IPS-20b (cell line): ENCODE measurements around the gene DNAJB11.

Experiments used
- H3K27ac ChIP-seq: one replicate; pipeline ENCODE4 v1.5.1; 2013; ENCODE audit warnings: low read length
- H3K27me3 ChIP-seq: 2 replicates; pipeline ENCODE4 v1.6.1; 2013; ENCODE audit warnings: mild to moderate bottlenecking, low read length, inconsistent platforms; ENCODE audit not compliant: insufficient read depth
- H3K36me3 ChIP-seq: 2 replicates; pipeline ENCODE4 v1.6.1; 2013; ENCODE audit warnings: low read depth, mild to moderate bottlenecking, inconsistent platforms, low read length, moderate library complexity; ENCODE audit not compliant: insufficient read depth
- H3K4me1 ChIP-seq: 2 replicates; pipeline ENCODE4 v1.6.1; 2013; ENCODE audit warnings: mild to moderate bottlenecking, control low read depth, inconsistent platforms, low read length, moderate library complexity; ENCODE audit not compliant: insufficient read depth
- H3K4me3 ChIP-seq: 2 replicates; pipeline ENCODE4 v1.5.1; 2013; ENCODE audit warnings: mild to moderate bottlenecking, low read length, inconsistent platforms
- H3K9ac ChIP-seq: 2 replicates; pipeline ENCODE4 v1.6.1; 2013; ENCODE audit warnings: low read depth, mild to moderate bottlenecking, inconsistent platforms, low read length, moderate library complexity
- H3K9me3 ChIP-seq: 2 replicates; pipeline ENCODE4 v1.6.1; 2013; ENCODE audit warnings: mild to moderate bottlenecking, low read depth, low read length, inconsistent platforms; ENCODE audit not compliant: insufficient read depth

Gene DNAJB11

GRCh38 chr3:186532598-186533072 is 37.9 kb upstream of the DNAJB11 start:
- Histone ChIP-seq H3K36me3 (no peaks in the 10 kb centered on the region), H3K4me3 (no peak overlapping the region), H3K9ac (no peak overlapping the region), H3K4me1 (peaks cover 6% of the 10 kb centered on the region; the same call in 1 of the 2 replicates), H3K27ac (no peak overlapping the region), H3K9me3 (no peaks in the 10 kb centered on the region), H3K27me3 (no peaks in the 10 kb centered on the region)

- Histone ChIP-seq H3K27me3 (no peaks in the 10 kb centered on the region), H3K36me3 (no peaks in the 10 kb centered on the region), H3K4me1 (peaks cover 6% of the 10 kb centered on the region; the same call in 1 of the 2 replicates), H3K9me3 (no peaks in the 10 kb centered on the region), H3K27ac (no peak overlapping the region), H3K9ac (no peak overlapping the region), H3K4me3 (no peak overlapping the region)
Observed at GRCh38 chr3:186534113-186534669, 36.3 kb upstream of the DNAJB11 start.

- no peaks in the 10 kb centered on the region for H3K4me1 ChIP-seq
- no peak overlapping the region for H3K27ac ChIP-seq
- no peak overlapping the region for H3K9ac ChIP-seq
- H3K36me3 ChIP-seq: no peaks in the 10 kb centered on the region
- H3K9me3 ChIP-seq: no peaks in the 10 kb centered on the region
- H3K4me3 ChIP-seq: no peak overlapping the region
- H3K27me3 ChIP-seq: no peaks in the 10 kb centered on the region
Observed at GRCh38 chr3:186536883-186537844, 33.4 kb upstream of the DNAJB11 start.

- H3K4me1 ChIP-seq: no peaks in the 10 kb centered on the region
- no peak overlapping the region for H3K9ac ChIP-seq
- no peak overlapping the region for H3K4me3 ChIP-seq
- H3K27ac ChIP-seq: no peak overlapping the region
- no peaks in the 10 kb centered on the region for H3K9me3 ChIP-seq
- no peaks in the 10 kb centered on the region for H3K36me3 ChIP-seq
- no peaks in the 10 kb centered on the region for H3K27me3 ChIP-seq
Observed at GRCh38 chr3:186538779-186539178, 31.7 kb upstream of the DNAJB11 start.

DNA sequence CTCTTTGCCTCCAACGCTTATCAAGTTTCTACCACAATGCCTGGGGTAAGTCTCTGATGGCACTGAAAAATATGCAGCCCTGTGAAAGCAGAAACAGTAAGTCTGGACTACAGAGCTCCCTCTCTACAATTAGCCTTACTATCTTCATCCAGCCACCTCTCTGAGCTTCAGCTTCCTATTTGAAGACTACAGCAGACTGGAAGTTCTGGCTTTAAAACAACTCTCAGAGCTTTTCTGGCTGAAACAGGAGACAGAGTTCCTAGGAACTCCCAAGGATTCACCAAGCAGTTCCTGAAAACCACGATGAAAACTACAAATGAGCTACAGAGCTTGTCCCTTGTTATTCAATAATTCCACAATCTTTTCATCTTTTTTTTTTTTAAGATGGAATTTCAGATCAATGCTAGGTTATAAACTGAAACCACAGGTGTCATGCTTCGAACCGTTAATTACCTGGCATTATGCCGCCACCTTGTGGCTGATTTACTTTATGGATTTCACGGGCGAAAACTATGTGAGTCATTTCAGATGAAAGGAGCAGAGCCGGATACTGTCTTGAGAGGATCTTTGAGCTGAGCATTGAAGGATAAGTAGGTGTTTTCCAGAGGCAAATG is 30.2 kb upstream of the DNAJB11 start:
- no peaks in the 10 kb centered on the region for H3K9me3 ChIP-seq
- no peak overlapping the region for H3K9ac ChIP-seq
- no peaks in the 10 kb centered on the region for H3K36me3 ChIP-seq
- no peak overlapping the region for H3K4me3 ChIP-seq
- H3K27ac ChIP-seq: no peak overlapping the region
- no peaks in the 10 kb centered on the region for H3K4me1 ChIP-seq
- H3K27me3 ChIP-seq: no peaks in the 10 kb centered on the region

GRCh38 chr3:186540835-186541226 is 29.7 kb upstream of the DNAJB11 start:
- no peak overlapping the region for H3K27ac ChIP-seq
- no peaks in the 10 kb centered on the region for H3K27me3 ChIP-seq
- H3K36me3 ChIP-seq: no peaks in the 10 kb centered on the region
- H3K4me3 ChIP-seq: no peak overlapping the region
- no peaks in the 10 kb centered on the region for H3K9me3 ChIP-seq
- no peaks in the 10 kb centered on the region for H3K4me1 ChIP-seq
- no peak overlapping the region for H3K9ac ChIP-seq

DNA sequence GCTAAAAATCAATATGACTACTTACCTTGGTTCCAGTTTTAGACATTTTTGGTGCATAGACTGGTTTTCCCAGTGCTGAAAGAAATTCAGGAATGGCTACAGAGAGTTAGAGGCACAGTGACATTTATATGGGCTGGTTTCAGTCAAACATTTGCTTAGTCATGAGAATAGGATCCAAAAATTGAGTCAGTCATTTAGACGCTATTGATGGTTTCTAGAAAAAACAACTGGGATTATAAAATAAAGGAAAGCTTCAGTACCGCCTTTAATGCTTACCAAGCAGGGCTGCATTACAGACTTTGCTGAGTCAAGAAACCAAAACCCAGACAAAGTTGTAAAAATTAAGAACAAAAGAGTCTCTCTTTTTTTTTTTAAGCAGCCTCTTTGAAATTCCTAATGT is 26.2 kb upstream of the DNAJB11 start, which contains the start of gene CRYGS:
Gene CRYGS, minus strand, starts transcription at position 100 of the 400 bp plus-strand sequence. Its CDS starts 54 bp downstream, at position 46.
- Histone ChIP-seq H3K36me3 (peaks cover 5% of the 10 kb centered on the region; the same call in 1 of the 2 replicates), H3K9me3 (no peaks in the 10 kb centered on the region), H3K4me1 (no peaks in the 10 kb centered on the region), H3K27me3 (no peaks in the 10 kb centered on the region), H3K4me3 (no peak within 1 kb of the TSS), H3K9ac (no peak within 1 kb of the TSS), H3K27ac (no peak within 1 kb of the TSS)

GRCh38 chr3:186549497-186549896 is 21.0 kb upstream of the DNAJB11 start:
- H3K27ac ChIP-seq: no peak overlapping the region
- H3K4me1 ChIP-seq: no peaks in the 10 kb centered on the region
- no peaks in the 10 kb centered on the region for H3K27me3 ChIP-seq
- H3K4me3 ChIP-seq: no peak overlapping the region
- peaks cover 31% of the 10 kb centered on the region for H3K36me3 ChIP-seq
- H3K9me3 ChIP-seq: no peaks in the 10 kb centered on the region
- H3K9ac ChIP-seq: no peak overlapping the region

GRCh38 chr3:186551387-186551786 is 19.1 kb upstream of the DNAJB11 start:
- no peaks in the 10 kb centered on the region for H3K27me3 ChIP-seq
- H3K27ac ChIP-seq: no peak overlapping the region
- H3K4me3 ChIP-seq: no peak overlapping the region
- H3K9ac ChIP-seq: no peak overlapping the region
- no peaks in the 10 kb centered on the region for H3K9me3 ChIP-seq
- no peaks in the 10 kb centered on the region for H3K4me1 ChIP-seq
- peaks cover 43% of the 10 kb centered on the region for H3K36me3 ChIP-seq

DNA sequence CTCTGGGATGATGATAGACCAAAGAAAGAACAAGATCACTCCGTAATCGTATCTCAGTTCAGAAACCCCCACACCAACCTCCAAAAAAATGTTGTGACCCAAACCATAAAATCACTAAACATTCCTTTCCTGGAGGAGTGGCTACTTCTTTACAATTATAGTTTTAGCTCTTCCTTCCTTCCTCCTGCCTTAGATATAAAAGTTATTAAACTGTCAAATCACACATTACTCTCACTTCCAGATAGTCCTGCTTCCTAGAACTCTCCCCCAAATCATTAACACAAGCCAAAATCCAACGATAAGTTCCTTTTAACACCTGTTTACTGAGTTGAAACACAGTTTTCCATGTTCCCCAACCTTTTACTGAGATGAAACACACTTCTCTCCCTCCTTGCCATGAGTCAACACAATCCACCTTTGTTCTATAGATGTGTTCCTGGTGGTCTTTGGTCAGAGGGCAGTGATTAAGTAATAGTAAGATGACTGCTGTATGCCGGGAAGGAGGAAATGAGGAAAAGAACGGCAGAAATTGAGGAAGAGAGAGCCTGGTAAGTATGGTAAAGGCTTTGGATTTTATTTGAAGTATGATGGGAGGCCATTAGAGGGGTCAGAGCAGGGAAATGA is 18.0 kb upstream of the DNAJB11 start:
- Histone ChIP-seq H3K4me1 (no peaks in the 10 kb centered on the region), H3K27ac (no peak overlapping the region), H3K4me3 (no peak overlapping the region), H3K36me3 (peaks cover 53% of the 10 kb centered on the region), H3K9ac (no peak overlapping the region), H3K9me3 (no peaks in the 10 kb centered on the region), H3K27me3 (no peaks in the 10 kb centered on the region)

DNA sequence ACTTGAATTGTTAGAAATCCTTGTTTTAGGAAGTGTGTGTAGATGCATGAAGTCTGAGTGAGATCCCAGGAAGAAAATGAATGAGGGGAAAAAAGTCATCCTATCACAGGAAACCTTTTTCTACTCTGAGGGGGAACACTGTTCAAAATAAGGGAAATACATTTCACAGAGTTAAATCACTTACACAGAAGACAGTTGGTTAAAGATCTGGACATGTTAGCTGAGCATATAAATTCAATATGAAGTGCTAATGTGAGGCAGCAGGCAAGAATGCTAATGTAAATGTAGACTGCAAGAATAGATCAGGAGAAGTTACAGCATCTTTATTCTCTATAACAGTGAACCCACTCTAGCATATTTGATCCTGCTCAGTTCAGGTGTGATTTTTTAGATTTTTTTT is 5.9 kb upstream of the DNAJB11 start:
- Histone ChIP-seq H3K9me3 (no peaks in the 10 kb centered on the region), H3K27me3 (no peaks in the 10 kb centered on the region), H3K27ac (no peak overlapping the region), H3K4me1 (peaks cover 2% of the 10 kb centered on the region), H3K36me3 (no peaks in the 10 kb centered on the region), H3K4me3 (no peak overlapping the region), H3K9ac (no peak overlapping the region)
